BE2C (cell line): Measurements from ENCODE around the gene SPIB.

ENCODE experiments used
- DNase-seq: peaks from one replicate; pipeline ENCODE4 v3.0.0-alpha.2; 2020
- H3K27me3 ChIP-seq: fragments of 250-450 bp; sonication (Bioruptor Pico); 2 replicates; pipeline ENCODE4 v1.5.1; 2020; ENCODE audit warnings: mild to moderate bottlenecking
- H3K36me3 ChIP-seq: fragments of 250-450 bp; sonication (Bioruptor Pico); 2 replicates; pipeline ENCODE4 v1.5.1; 2020; ENCODE audit warnings: mild to moderate bottlenecking
- H3K4me1 ChIP-seq: fragments of 250-450 bp; sonication (Bioruptor Pico); 2 replicates; pipeline ENCODE4 v1.5.1; 2020
- H3K4me3 ChIP-seq: 2 replicates; pipeline ENCODE4 v1.5.1; 2011; ENCODE audit warnings: low read depth, low read length
- H3K9me3 ChIP-seq: fragments of 250-450 bp; sonication (Bioruptor Pico); 2 replicates; pipeline ENCODE4 v1.5.1; 2020
- TF ChIP-seq, protein P1 (sequence below): IDR thresholded peaks from 2 replicates; pipeline ENCODE4 v1.5.1; 2012; ENCODE audit warnings: mild to moderate bottlenecking, low read depth, low read length

Gene SPIB

DNA sequence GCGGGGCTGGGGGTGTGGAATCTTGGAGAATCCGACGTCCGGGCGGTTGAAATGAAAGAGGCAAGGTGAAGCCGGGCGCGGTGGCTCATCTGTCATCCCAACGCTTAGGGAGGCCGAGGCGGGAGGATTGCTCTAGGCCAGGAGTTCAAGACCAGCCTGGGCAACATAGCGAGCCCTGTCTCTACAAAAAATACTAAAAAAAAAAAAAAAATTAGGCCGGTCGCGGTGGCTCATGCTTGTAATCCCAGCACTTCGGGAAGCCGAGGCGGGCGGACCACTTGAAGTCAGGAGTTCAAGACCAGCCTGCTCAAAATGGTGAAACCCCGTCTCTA is 58.1 kb downstream of the SPIB start:
- H3K9me3 ChIP-seq: no peaks in the 10 kb centered on the region
- H3K4me3 ChIP-seq: peak overlapping the region; percentile 85
- no peaks in the 10 kb centered on the region for H3K27me3 ChIP-seq
- DNase-seq: no peak
- H3K36me3 ChIP-seq: peaks cover 9% of the 10 kb centered on the region
- H3K4me1 ChIP-seq: no peaks in the 10 kb centered on the region; the same call in 1 of the 2 replicates
- TF ChIP-seq, protein P1, sequence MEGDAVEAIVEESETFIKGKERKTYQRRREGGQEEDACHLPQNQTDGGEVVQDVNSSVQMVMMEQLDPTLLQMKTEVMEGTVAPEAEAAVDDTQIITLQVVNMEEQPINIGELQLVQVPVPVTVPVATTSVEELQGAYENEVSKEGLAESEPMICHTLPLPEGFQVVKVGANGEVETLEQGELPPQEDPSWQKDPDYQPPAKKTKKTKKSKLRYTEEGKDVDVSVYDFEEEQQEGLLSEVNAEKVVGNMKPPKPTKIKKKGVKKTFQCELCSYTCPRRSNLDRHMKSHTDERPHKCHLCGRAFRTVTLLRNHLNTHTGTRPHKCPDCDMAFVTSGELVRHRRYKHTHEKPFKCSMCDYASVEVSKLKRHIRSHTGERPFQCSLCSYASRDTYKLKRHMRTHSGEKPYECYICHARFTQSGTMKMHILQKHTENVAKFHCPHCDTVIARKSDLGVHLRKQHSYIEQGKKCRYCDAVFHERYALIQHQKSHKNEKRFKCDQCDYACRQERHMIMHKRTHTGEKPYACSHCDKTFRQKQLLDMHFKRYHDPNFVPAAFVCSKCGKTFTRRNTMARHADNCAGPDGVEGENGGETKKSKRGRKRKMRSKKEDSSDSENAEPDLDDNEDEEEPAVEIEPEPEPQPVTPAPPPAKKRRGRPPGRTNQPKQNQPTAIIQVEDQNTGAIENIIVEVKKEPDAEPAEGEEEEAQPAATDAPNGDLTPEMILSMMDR: no peak

DNA sequence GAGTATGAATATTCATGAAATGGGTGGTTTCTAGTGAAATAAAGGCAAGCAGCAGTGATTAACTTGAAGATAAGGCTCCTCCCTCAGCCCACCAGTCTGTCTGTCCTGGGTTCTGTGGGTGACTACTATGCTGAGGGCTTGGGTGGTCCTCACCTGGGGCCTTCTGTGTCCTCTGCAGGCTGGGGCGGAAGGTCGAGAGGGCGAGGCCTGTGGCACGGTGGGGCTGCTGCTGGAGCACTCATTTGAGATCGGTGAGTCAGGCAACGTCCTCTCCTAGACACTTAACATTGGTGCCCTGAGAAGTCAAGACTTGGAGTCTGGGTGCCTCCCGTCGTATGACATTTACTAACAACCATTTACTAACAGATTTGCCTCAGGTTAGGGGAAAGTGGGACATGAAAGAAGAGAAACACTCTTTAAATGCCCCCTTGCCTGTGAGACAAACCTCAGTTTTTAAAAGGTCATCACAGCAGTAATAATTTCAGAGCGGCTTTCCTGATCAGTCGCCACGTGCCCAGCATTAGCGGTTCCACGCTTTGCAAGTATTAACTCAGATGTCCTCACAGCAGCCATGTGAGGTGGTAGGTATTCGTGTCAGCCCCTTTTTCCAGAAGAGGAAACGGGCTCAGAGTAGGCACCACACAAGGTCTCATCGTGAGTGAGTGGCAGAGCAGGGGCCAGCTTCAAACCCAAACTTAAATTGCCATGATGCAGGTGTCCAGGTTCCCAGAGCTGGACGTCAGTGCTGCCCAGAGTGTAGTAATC is 59.2 kb downstream of the SPIB start:
- TF ChIP-seq, protein P1: no peak
- no peak overlapping the region for H3K4me3 ChIP-seq
- no peaks in the 10 kb centered on the region for H3K27me3 ChIP-seq
- H3K4me1 ChIP-seq: no peaks in the 10 kb centered on the region; the same call in 1 of the 2 replicates
- peaks cover 9% of the 10 kb centered on the region for H3K36me3 ChIP-seq
- H3K9me3 ChIP-seq: no peaks in the 10 kb centered on the region
- DNase-seq: no peak

DNA sequence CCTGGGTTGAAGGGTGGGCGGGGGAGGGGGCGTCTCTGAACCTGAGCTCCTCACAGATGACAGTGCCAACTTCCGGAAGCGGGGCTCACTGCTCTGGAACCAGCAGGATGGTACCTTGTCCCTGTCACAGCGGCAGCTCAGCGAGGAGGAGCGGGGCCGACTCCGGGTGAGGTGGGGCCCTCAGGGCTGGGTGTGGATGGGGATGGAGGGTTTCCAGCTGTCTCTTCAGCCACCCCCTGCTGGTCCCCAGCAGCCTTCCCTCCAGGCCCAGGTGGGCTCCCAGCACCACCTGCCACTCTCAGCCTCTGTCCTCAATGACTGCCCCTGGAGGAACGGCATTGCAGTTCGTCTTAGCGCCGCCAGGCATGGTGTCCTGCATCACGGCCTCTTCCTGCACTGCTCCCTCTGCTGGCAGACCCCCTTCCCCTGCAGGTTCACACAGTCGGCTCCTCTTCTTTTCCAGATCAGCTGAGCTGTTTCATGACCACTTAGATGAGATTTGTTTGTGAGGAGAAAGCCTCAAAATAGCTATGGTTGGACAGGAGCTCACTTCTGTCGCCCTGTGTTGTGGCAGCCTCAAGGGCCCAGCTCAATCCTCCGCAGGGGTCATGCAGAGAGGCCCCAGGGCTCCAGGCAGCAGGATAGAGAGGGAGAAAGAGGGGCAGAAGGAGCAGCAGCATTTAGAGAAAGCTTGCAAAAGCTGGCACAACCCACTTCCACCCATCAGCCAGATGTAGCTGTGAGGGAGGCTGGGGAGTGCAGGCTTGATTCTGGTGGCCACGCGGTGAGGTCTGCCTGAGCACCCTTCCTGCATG is 60.4 kb downstream of the SPIB start:
- TF ChIP-seq, protein P1: peak; percentile 92
- Histone ChIP-seq H3K27me3 (no peaks in the 10 kb centered on the region), H3K4me1 (no peaks in the 10 kb centered on the region; the same call in 1 of the 2 replicates), H3K36me3 (peaks cover 9% of the 10 kb centered on the region), H3K4me3 (no peak overlapping the region), H3K9me3 (no peaks in the 10 kb centered on the region)
- peak; percentile 81 for DNase-seq

DNA sequence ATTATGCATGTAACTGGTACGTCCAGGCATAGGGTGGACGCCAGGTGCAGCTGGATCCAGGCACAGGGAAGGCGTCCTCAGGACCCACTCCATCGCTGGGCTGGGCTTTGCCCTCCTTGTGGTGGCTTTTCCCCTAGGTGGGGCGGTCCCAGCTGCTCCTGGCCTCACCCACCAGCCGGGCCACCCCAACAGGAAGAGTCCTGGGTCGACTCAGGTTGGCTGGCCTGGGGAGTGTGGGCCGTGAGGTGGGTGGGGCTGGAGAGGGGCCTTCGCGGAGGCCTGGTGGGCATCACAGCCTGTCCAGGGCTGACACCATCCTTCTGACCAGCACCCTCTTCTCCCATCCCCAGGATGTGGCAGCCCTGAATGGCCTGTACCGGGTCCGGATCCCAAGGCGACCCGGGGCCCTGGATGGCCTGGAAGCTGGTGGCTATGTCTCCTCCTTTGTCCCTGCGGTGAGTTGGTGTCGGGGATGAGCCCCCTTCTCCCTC is 61.1 kb downstream of the SPIB start:
- TF ChIP-seq, protein P1: no peak
- H3K36me3 ChIP-seq: peaks cover 9% of the 10 kb centered on the region
- no peak overlapping the region for H3K4me3 ChIP-seq
- no peaks in the 10 kb centered on the region; the same call in 1 of the 2 replicates for H3K4me1 ChIP-seq
- DNase-seq: no peak
- no peaks in the 10 kb centered on the region for H3K9me3 ChIP-seq
- no peaks in the 10 kb centered on the region for H3K27me3 ChIP-seq

DNA sequence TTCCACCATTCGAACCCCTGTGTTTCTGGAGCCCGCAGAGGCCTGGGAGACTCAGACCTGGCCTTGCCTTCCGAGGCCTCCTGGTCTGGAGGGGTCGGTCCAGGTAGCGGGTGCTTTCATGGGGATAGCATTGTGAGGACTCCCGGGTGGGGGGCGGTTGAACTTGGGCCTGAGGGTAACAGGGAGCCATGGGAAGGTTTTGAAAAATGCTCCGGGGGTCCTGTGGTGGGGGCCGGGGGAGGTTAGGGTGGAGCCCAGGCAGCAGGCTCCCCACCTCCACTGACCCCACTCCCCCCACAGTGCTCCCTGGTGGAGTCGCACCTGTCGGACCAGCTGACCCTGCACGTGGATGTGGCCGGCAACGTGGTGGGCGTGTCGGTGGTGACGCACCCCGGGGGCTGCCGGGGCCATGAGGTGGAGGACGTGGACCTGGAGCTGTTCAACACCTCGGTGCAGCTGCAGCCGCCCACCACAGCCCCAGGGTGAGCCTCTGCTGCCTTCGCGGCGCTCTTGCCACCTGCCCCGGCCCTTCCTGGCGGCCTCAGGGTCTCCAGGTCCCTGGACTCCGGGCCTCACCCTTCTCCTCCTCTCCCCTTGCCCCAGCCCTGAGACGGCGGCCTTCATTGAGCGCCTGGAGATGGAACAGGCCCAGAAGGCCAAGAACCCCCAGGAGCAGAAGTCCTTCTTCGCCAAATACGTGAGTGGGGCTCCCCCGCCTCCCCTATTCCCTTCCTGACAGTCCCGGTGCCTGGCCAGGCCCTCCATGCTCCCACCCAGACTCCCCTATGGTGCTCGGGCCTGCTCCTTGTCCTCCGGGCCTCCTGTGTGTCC is 61.8 kb downstream of the SPIB start:
- no peak for DNase-seq
- TF ChIP-seq, protein P1: no peak
- no peaks in the 10 kb centered on the region for H3K9me3 ChIP-seq
- no peaks in the 10 kb centered on the region; the same call in 1 of the 2 replicates for H3K4me1 ChIP-seq
- H3K27me3 ChIP-seq: no peaks in the 10 kb centered on the region
- no peak overlapping the region for H3K4me3 ChIP-seq
- H3K36me3 ChIP-seq: peaks cover 9% of the 10 kb centered on the region
